Tibial nerve (tissue), 4 donors: ENCODE measurements around the gene DPAGT1. TPM values are rescaled to one million over a fixed set of nuclear protein-coding genes. Genes with fewer than 3 reads are reported as not detected.

Experiments used
- DNase-seq, 2 donors: peaks; one replicate each; pipeline ENCODE4 v3.0.0-alpha.2; 2019; ENCODE audit warnings: low spot score in 2 of 2
- H3K27ac ChIP-seq, 4 donors: fragments of 200-600 bp; sonication (generic) in 3 of 4; one replicate each; pipeline ENCODE4 v1.5.1; 2017 to 2019; ENCODE audit warnings: mild to moderate bottlenecking in 1 of 4
- H3K27me3 ChIP-seq, 2 donors: fragments of 200-600 bp; sonication (generic) in 1 of 2; one replicate each; pipeline versions ENCODE4 v1.5.1 to v1.6.0; 2017 to 2019
- H3K36me3 ChIP-seq, 3 donors: fragments of 200-600 bp; sonication (generic); one replicate each; pipeline ENCODE4 v1.5.1; 2018 to 2019
- H3K4me1 ChIP-seq, 4 donors: fragments of 200-600 bp; sonication (generic) in 3 of 4; one replicate each; pipeline ENCODE4 v1.5.1; 2017 to 2019
- H3K4me3 ChIP-seq, 4 donors: fragments of 200-600 bp; sonication (generic) in 3 of 4; one replicate each; pipeline ENCODE4 v1.5.1; 2017 to 2019; ENCODE audit warnings: mild to moderate bottlenecking in 1 of 4, moderate library complexity in 1 of 4
- H3K9me3 ChIP-seq, 4 donors: fragments of 200-600 bp; sonication (generic) in 3 of 4; one replicate each; pipeline ENCODE4 v1.5.1; 2017 to 2019
- EP300 ChIP-seq, 2 donors: sonication (generic); formaldehyde crosslinking; IDR thresholded peaks; one replicate each; pipeline ENCODE4 v1.6.1; 2017; ENCODE audit warnings: antibody characterized with exemption in 2 of 2, mild to moderate bottlenecking in 1 of 2
- POLR2A ChIP-seq, 2 donors: fragments of 450-650 bp; IDR thresholded peaks; one replicate each; pipeline ENCODE4 v1.6.1; 2017; ENCODE audit warnings: antibody characterized with exemption in 2 of 2, mild to moderate bottlenecking in 2 of 2, moderate library complexity in 2 of 2
- WGBS, 2 donors: methylation state at CpG; one replicate each; pipeline ENCODE4 v1.1.5; 2018; 5-methylcytosine and 5-hydroxymethylcytosine counted together
- total RNA-seq, 4 donors: library from RNA; depleted of rRNA; stranded (reverse); fragments of >200 nt; gene quantifications; one replicate each; pipeline ENCODE4 v1.1.0, GENCODE V29; 2016
- TF ChIP-seq, protein P1 (sequence below), 5 experiments: fragments of 200-600 bp in 3 of 5; fragments of 450-650 bp in 2 of 5; sonication (generic) in 3 of 5; IDR thresholded peaks; one replicate each; pipeline ENCODE4 v1.5.1; 2016 to 2019; ENCODE audit warnings: antibody characterized with exemption in 5 of 5, mild to moderate bottlenecking in 3 of 5, moderate library complexity in 2 of 5

Gene DPAGT1
- total RNA-seq, 4 donors from 2014 or later, result 20.7 to 33.9 (median 23.5) TPM

DNA sequence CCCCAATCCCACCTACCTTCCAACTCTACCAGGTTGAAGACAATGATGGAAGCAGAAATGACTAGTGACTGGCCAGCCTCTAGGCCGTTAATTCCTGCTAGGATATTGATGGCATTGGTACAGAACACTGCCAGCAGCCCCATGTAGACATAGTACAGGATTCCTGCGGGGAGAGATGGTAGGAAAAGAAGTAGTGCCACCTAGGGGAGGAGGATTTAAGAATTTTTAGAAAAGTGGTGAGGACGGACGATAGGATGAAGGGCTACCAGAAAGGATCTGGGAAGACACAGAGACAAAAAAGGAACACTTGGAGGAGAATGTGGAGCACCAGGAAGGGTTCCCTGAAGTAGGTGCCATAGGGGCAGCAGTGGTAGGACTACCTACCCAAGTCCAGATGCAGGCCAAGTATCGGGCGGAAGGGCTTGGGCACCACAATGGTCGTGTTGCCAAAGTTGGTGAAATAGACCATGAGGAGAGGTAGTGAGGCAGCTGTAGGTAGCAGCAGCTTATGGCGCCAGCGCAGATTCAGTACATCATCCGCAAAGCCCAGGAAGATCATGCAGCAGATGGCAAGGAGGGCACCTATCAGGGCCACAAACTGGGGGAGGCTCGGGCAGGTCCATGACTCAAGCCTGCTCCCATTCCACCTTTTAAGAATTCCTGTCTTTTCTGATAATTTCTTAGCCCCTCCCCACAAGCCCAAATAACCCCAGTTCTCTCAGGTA is 1.2 kb downstream of the DPAGT1 start:
- Histone ChIP-seq H3K27me3 (no peaks in the 10 kb centered on the region), H3K4me1 (peaks cover 0 to 42% (median 24%) of the 10 kb centered on the region in 4 donors), H3K36me3 (peaks cover 0 to 24% (median 10%) of the 10 kb centered on the region in 3 donors), H3K4me3 (peak overlapping the region; percentile 74 to 88 (median 77)), H3K9me3 (no peaks in the 10 kb centered on the region), H3K27ac (peak overlapping the region in 1 of 4 donors; percentile 93)
- no peak for DNase-seq
- 44 to 48% methylated on average over 11 of the region's 11 CpGs for WGBS, 2 donors
- TF ChIP-seq, protein P1, sequence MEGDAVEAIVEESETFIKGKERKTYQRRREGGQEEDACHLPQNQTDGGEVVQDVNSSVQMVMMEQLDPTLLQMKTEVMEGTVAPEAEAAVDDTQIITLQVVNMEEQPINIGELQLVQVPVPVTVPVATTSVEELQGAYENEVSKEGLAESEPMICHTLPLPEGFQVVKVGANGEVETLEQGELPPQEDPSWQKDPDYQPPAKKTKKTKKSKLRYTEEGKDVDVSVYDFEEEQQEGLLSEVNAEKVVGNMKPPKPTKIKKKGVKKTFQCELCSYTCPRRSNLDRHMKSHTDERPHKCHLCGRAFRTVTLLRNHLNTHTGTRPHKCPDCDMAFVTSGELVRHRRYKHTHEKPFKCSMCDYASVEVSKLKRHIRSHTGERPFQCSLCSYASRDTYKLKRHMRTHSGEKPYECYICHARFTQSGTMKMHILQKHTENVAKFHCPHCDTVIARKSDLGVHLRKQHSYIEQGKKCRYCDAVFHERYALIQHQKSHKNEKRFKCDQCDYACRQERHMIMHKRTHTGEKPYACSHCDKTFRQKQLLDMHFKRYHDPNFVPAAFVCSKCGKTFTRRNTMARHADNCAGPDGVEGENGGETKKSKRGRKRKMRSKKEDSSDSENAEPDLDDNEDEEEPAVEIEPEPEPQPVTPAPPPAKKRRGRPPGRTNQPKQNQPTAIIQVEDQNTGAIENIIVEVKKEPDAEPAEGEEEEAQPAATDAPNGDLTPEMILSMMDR (IDR thresholded peaks at IDR 0.05), result peak in 1 of 5 experiments; percentile 13
- TF ChIP-seq EP300 (IDR thresholded peaks at IDR 0.05), result no peak
- TF ChIP-seq POLR2A (IDR thresholded peaks at IDR 0.05), result no peak

DNA sequence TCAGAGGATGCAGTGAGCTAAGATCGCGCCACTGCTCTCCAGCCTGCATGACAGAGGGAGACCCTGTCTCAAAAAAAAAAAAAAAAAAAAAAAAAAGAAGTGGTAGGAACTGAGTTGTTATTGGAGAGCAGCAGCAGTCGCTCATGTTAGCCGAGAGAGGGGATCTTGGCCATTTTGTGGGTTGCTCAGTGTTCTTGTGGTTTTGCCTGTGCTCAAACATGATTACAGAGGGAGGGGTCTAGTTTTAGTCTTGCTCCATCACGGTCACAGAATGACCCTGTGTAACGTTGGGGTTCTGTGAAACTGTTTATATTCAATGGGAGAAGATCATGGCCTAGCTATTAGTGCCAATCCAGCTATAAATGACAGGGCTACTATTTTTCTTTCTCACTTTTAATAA is 1.9 kb downstream of the DPAGT1 start:
- no peak for DNase-seq
- H3K27ac ChIP-seq, result no peak overlapping the region
- H3K9me3 ChIP-seq, result no peaks in the 10 kb centered on the region
- no peak for TF ChIP-seq EP300 (IDR thresholded peaks at IDR 0.05)
- TF ChIP-seq, protein P1 (IDR thresholded peaks at IDR 0.05), result no peak
- TF ChIP-seq POLR2A (IDR thresholded peaks at IDR 0.05), result no peak
- peaks cover 0 to 24% (median 10%) of the 10 kb centered on the region in 3 donors for H3K36me3 ChIP-seq
- H3K4me1 ChIP-seq, result peaks cover 0 to 42% (median 24%) of the 10 kb centered on the region in 4 donors
- H3K27me3 ChIP-seq, result no peaks in the 10 kb centered on the region
- H3K4me3 ChIP-seq, result no peak overlapping the region
- 77 to 79% methylated on average over 6 of the region's 6 CpGs for WGBS, 2 donors

DNA sequence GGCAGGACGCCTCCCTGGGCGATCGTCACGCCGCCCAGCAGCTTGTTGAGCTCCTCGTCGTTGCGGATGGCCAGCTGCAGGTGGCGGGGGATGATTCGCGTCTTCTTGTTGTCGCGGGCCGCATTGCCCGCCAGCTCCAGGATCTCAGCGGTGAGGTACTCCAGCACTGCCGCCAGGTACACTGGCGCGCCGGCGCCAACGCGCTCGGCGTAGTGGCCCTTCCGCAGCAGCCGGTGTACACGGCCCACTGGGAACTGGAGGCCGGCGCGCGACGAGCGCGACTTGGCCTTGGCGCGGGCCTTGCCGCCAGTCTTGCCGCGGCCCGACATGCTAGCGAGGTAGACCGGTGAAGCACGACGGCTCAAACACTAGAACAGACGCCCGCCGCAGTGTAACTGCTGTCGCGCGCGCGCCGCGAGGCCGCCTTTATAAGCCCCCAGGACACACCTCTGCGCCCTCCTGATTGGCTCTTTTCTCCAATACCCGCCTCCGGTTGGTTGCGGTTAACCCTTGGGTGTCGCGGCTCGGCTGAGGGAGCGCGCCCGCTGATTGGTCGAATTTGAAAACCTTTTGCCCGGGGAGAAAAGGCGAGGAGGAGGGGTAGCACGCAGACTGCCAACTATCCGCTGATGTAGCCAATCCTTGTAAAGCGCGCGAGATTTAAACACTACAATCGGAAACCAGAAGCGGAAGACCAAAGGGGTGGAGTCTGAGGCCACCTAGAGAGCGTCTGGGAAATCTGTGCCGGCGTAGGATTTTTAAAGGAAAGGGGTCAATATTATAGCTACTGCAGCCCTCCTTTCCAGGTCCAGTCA is 6.4 kb downstream of the DPAGT1 start:
- Histone ChIP-seq H3K36me3 (peaks cover 0 to 38% (median 10%) of the 10 kb centered on the region in 3 donors), H3K27me3 (no peaks in the 10 kb centered on the region), H3K4me1 (peaks cover 0 to 35% (median 21%) of the 10 kb centered on the region in 4 donors), H3K4me3 (peak overlapping the region; percentile 59 to 97 (median 92)), H3K9me3 (no peaks in the 10 kb centered on the region), H3K27ac (peak overlapping the region; percentile 83 to 96 (median 94))
- TF ChIP-seq POLR2A (IDR thresholded peaks at IDR 0.05), result peak; percentile 97 to 98
- TF ChIP-seq, protein P1 (IDR thresholded peaks at IDR 0.05), result peak in 2 of 5 experiments; percentile 80 to 87
- peak; percentile 77 to 100 for TF ChIP-seq EP300 (IDR thresholded peaks at IDR 0.05)
- DNase-seq, result peak; percentile 98 to 99
- WGBS, 2 donors, result 0 to 1% methylated on average over 34 to 73 of the region's 79 CpGs

DNA sequence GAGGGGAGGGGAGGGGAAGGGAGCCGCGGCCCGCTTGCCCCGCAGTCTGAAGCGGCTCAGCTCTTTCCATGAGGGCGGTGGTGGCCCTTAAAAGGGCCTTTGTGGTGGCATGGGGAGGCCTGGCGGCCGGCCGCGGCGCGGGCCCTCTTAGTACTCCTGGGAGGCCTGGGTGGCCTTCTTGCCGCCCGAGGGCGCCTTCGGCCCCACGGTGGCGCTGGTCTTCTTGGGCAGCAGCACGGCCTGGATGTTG is 6.9 kb downstream of the DPAGT1 start:
- TF ChIP-seq EP300 (IDR thresholded peaks at IDR 0.05), result no peak
- no peak for TF ChIP-seq POLR2A (IDR thresholded peaks at IDR 0.05)
- TF ChIP-seq, protein P1 (IDR thresholded peaks at IDR 0.05), result peak in 3 of 5 experiments; percentile 68 to 84 (median 83)
- WGBS, 2 donors, result 0% methylated on average over 15 of the region's 19 CpGs; no CpG with 5 or more reads in 1 of the 2 donors
- peaks cover 0 to 30% (median 18%) of the 10 kb centered on the region in 4 donors for H3K4me1 ChIP-seq
- DNase-seq, result peak; percentile 64 to 75
- peak overlapping the region; percentile 59 to 97 (median 92) for H3K4me3 ChIP-seq
- no peaks in the 10 kb centered on the region for H3K9me3 ChIP-seq
- peak overlapping the region; percentile 83 to 96 (median 94) for H3K27ac ChIP-seq
- peaks cover 0 to 38% (median 10%) of the 10 kb centered on the region in 3 donors for H3K36me3 ChIP-seq
- H3K27me3 ChIP-seq, result no peaks in the 10 kb centered on the region
